Measurements from ENCODE around the gene MTG2.

Gene MTG2

DNA sequence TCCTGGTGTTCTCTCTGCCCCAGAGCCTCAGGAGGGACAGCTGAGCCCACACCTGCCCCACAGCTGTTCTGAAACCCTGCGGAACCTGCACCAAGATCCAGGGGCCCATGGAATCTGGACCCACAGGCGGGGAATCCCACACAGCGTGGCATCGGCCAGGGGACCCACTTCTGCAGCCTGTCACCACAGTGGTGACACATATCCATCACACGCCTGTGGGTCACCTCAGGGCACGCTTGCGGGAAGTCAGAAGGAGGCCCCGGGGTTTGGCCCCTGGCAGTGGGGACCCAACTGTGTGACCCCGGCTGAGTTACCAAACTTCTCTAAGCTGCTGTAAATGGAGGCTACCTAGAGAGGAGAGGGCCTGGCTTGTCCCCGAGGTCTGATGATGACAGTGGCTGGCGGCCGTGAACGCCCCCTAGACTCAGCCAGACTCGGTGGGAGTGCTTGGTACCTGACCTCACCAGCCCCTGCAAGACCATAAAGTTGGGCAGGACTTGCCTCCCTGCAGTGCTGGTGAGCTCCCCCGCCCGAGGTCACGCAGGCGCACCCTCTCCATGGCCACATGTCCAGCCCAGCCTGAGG, 39.5 kb downstream of the MTG2 start:
- no peak for DNase-seq

DNA sequence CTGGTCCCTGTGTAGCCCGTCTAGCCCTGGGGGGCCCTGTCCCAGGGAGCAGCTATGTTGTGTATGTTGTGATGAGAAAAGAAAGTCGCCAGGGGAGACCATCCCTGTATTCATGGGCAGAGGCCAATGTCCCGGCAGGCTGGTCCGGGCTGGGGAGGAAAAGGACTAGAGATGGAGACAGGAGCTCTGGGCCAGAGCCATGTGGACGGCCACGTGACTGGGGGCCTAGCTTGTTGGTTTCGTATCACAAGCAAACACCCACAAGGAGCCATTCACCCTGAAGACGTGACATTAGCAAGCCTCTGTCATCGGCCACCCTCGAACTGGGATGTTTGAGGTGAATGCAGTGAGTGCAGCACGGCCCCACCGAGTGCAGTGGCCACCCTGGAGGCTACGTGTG, 40.1 kb downstream of the MTG2 start:
- no peak for DNase-seq

DNA sequence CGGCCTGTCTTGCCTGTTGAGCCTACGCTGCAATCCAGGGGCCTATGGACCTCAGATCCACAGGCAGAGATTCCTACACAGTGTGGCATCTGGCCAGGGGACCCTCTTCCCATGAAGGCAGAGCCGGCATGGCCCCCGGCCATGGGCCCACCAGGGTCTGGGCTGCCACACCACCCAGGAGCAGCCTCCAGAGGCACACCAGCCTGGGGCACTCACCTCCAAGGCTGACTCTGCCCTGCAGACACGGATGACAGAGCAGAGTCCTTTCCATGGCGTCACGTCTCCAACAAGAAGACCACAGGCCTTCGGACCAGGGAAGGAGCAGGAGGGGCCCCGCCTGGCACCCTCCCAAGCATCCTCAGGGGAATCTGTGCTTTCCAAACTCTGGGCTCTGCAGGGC, 40.7 kb downstream of the MTG2 start:
- no peak for DNase-seq

GRCh38 chr20:62224113-62224855, 41.5 kb downstream of the MTG2 start:
- DNase-seq = no peak

DNA sequence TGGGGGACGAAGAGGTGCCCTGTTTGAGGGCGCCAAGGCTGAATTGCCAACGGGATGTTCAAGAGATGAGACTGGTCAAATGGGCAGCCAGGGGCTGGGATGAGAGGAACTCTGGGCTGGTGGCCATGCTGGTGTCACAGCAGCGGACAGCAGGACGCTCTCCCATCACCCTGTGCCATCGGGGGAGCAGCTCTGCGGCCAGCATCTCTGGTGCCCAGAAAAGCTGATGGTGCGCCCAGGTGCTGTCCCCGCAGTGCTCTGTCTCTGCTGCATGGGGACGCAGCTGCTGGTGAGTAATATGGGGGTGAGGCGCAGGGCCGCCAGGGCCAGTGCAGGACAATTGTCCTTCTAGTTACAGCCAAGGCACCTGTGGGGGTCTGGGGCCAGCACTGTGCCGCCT, 42.2 kb downstream of the MTG2 start:
- no peak for DNase-seq

- no peak for DNase-seq
Measured at GRCh38 chr20:62225820-62226635, 43.2 kb downstream of the MTG2 start.

DNA sequence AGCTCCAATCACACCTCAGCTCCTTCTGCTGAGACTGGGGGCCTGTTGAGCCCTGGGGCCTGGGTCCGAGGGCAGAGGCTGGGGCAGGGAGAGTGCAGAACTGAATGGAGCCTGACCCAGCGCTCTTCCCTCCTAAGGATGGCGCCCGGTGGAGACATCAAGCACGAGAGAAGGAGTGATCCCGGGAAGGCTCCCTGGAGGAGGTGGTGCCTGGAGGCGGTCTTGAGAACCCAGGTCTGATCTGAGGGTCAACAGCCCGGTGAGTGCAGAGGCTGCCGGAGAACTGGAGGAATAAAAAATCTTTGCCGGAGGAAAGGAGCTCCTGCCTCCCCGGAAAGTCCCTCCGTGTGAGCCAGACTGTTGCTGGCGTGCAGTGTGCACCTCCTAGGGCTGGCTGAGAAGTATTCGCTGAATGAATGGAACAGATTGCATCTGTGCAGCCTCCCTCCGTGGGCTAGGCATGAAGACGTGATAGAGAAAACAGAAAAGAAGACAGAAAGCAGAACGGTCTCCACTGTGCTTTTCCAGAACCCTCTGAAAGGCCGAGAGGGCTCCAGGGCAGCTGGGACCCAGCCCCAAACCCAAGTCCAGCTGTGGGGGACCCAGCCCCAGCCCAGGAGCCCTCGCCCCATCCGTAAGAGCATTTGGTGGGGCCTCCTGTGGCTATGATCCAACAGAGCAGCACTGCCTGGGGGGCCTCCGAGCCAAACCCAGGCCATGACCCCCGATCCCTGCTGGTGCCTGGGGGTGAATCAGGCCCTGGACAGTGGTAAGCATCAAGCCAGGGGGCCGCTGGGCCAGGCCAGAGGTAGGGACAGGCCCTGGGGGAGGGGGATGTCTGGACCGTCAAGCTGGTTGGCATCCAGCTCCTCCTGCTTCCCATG, 44.1 kb downstream of the MTG2 start:
- DNase-seq = no peak

DNA sequence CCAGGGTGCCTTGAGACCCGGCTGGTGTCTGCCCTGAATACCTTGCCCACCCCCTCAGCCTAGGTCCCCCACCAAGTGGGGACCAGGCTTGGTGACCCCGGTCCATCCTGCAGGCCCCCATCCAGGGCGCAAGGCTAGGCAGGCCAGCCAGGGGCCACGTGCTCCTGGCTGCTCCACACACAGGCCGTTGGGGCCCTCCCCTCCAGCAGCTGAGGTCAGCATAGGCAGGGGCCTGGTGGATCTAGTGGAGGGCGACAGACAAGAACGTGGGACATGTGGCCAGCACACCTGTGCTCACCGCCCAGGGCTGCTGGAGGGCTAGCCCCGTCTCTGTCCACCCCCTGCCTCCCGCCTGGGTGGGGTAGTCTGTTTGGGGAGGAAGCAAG, 44.8 kb downstream of the MTG2 start:
- no peak for DNase-seq

- DNase-seq = no peak
Measured at GRCh38 chr20:62227977-62228958, 45.4 kb downstream of the MTG2 start.

GRCh38 chr20:62228982-62229545, 46.2 kb downstream of the MTG2 start:
- DNase-seq = no peak

DNA sequence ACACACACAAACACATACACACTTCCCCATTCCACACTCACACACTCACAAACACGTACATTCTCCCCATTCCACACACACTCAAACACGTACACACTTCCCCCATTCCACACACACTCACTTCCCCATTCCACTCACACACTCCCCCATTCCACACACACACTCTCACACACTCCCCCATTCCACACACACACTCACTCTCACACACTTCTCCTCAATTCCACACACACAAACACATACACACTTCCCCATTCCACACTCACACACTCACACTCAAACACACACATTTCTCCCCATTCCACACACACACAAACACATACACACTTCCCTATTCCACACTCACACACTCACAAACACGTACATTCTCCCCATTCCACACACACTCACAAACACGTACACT, 46.8 kb downstream of the MTG2 start:
- DNase-seq = no peak

DNA sequence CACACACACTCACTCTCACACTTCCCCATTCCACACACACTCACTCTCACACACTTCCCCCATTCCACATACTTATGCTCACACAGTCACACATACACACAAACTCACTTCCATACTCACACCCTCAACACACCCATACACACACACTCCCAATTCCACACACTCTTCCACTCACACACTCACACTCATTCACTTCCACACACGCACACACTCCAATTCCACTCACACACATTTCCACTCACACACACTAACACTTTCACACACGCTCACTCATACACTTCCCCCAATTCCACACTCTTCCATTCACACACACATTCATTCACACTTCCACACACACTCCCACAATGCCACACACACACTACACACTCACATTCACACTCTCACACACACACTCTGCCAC, 47.4 kb downstream of the MTG2 start:
- no peak for DNase-seq

DNA sequence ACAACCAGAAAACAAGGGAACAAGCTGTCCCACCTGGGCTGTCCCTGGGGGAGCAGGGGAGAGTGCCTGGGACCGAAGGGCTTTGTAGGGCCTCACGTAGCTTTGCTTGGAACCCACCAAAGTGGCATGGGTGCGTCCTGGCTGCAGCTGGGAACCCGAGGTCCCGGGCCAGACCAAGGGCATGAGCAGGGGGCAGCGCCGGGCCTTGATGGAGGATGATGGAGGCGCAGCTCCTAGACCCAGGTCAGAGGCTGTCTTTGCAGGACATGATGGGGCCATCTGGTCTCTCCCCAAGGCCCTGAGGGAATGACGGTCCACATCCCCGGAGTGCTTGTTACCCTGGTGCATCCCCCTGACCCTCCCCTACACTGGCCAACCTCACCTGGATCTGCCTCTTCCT, 47.9 kb downstream of the MTG2 start:
- DNase-seq = no peak

- DNase-seq = no peak
Measured at GRCh38 chr20:62231292-62231691, 48.5 kb downstream of the MTG2 start.

- no peak for DNase-seq
Measured at GRCh38 chr20:62232194-62232593, 49.4 kb downstream of the MTG2 start.

- no peak for DNase-seq
Measured at GRCh38 chr20:62232770-62233645, 50.2 kb downstream of the MTG2 start.

- DNase-seq = no peak
Measured at GRCh38 chr20:62233684-62234083, 50.9 kb downstream of the MTG2 start.

DNA sequence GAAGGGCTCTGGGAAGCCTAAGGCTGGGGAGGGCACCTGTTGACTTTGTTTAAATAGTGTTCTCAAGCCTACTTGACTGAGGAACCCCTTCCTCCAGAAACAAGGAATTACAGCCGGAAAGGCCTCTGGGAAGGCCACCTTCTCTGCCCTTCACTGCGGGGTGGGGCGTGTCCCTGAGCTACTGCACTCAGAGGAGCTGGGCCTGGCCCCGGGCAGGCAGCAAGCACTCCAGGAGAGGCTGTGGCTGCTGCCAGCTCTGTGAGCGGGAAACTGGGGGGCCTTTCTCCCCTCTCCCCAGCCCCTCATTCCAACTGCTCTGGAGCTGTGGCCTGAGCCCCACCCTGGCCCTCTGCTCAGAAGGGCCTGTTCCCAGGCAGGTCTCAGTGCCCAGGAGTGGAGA, 51.5 kb downstream of the MTG2 start:
- DNase-seq = no peak

- DNase-seq = no peak
Measured at GRCh38 chr20:62235001-62235776, 52.4 kb downstream of the MTG2 start.

- DNase-seq = no peak
Measured at GRCh38 chr20:62235777-62236157, 52.9 kb downstream of the MTG2 start.
